A172 (cell line): ENCODE data around the gene CDAN1. TPM values are rescaled to one million over a fixed set of nuclear protein-coding genes. Genes with fewer than 3 reads are reported as not detected.

Experiments
- total RNA-seq: library from RNA; depleted of rRNA; stranded (reverse); fragments of >200 nt; shearing (Covaris generic); gene quantifications from 2 replicates; pipeline ENCODE4 v1.2.3, GENCODE V29; 2014; rRNA removed

Gene CDAN1
- total RNA-seq, 1 experiment from 2014 or later, result 11.3 TPM

Other genes starting within 250 kb of the CDAN1 start
- 37.4 and 45.4 TPM in 2 replicates for gene ZNF106, start 246.0 kb downstream of the CDAN1 start, total RNA-seq
- gene SNAP23, start 241.5 kb downstream of the CDAN1 start, total RNA-seq, result 64.1 and 77.1 TPM in 2 replicates
- 13.2 and 14.6 TPM in 2 replicates for gene LRRC57, start 188.3 kb downstream of the CDAN1 start, total RNA-seq
- 45.6 and 54.5 TPM in 2 replicates for gene HAUS2, start 188.3 kb downstream of the CDAN1 start, total RNA-seq
- gene STARD9, start 161.5 kb downstream of the CDAN1 start, total RNA-seq, result 1.4 and 2.0 TPM in 2 replicates
- 7.9 and 17.0 TPM in 2 replicates for gene TTBK2, start 183.7 kb upstream of the CDAN1 start, total RNA-seq